ENCODE measurements around the gene PKP4.

Gene PKP4

GRCh38 chr2:158616480-158617000 lies 159.8 kb downstream of the PKP4 start:
- POLR2A ChIA-PET = no interaction called here
- no peak for TF ChIP-seq FOXA1 (IDR thresholded peaks at IDR 0.05)
- no peak for TF ChIP-seq SP1 (IDR thresholded peaks at IDR 0.05)
- TF ChIP-seq SUZ12 (IDR thresholded peaks at IDR 0.05) = no peak
- TF ChIP-seq FOXK2 (IDR thresholded peaks at IDR 0.05) = no peak
- TF ChIP-seq FOXM1 (IDR thresholded peaks at IDR 0.05; ENCODE audit: borderline replicate concordance) = no peak
- no peak for TF ChIP-seq ARNT (IDR thresholded peaks at IDR 0.05)
- no peak for TF ChIP-seq LEF1 (IDR thresholded peaks at IDR 0.05; ENCODE audit: borderline replicate concordance)
- no peak for TF ChIP-seq ELF4 (IDR thresholded peaks at IDR 0.05)
- no peak for TF ChIP-seq PKNOX1 (IDR thresholded peaks at IDR 0.05)
- no peak for TF ChIP-seq BHLHE40 (IDR thresholded peaks at IDR 0.05; ENCODE audit: borderline replicate concordance)
- no peak for TF ChIP-seq HDGF (IDR thresholded peaks at IDR 0.05; ENCODE audit: borderline replicate concordance)
- no peak for TF ChIP-seq TARDBP (IDR thresholded peaks at IDR 0.05)
- CTCF ChIA-PET = no interaction called here

DNA sequence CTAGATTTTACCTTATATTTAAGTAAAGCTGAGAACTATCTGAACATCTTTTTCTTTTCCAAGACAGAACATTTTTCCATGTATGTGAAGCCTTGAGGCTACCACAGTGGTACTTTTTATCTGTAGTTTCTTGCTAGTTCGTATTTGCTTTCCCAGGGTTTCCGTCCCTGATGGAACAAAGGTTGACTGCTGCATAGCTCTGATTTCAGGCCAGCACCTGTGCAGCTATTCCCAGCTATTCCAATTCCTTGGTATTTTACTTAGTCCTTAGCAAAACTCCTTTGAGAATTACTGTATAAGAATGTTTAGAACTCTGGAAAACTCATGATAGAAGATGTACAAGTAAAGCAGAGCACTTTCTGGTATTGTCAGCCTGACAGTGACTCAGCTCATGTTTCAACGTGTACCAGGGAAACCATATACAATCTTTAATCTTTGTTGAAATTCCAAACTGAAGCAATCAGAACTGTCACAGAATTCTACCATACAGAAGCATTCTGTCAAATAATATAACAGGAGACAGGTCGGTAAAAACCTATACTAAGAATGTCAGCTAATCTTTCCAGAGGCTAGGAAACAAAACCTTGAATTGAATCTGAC lies 162.2 kb downstream of the PKP4 start:
- no peak for TF ChIP-seq LEF1 (IDR thresholded peaks at IDR 0.05; ENCODE audit: borderline replicate concordance)
- TF ChIP-seq FOXA1 (IDR thresholded peaks at IDR 0.05) = no peak
- no peak for TF ChIP-seq SUZ12 (IDR thresholded peaks at IDR 0.05)
- no peak for TF ChIP-seq HDGF (IDR thresholded peaks at IDR 0.05; ENCODE audit: borderline replicate concordance)
- no peak for TF ChIP-seq SP1 (IDR thresholded peaks at IDR 0.05)
- TF ChIP-seq ZNF384 (IDR thresholded peaks at IDR 0.05) = no peak
- no peak for TF ChIP-seq TARDBP (IDR thresholded peaks at IDR 0.05)
- TF ChIP-seq FOXM1 (IDR thresholded peaks at IDR 0.05; ENCODE audit: borderline replicate concordance) = no peak
- TF ChIP-seq PKNOX1 (IDR thresholded peaks at IDR 0.05) = no peak
- no peak for TF ChIP-seq ARNT (IDR thresholded peaks at IDR 0.05)
- ChIA-PET POLR2A (no interaction called here), CTCF (no interaction called here)
- no peak for DNase-seq (ENCODE audit: extremely low spot score)

More at GRCh38 chr2:158616480-158617000, 159.8 kb downstream of the PKP4 start:
- no peak for DNase-seq (ENCODE audit: extremely low spot score)

GRCh38 chr2:158619496-158619895 lies 162.7 kb downstream of the PKP4 start:
- ChIA-PET CTCF (no interaction called here), POLR2A (no interaction called here)
- DNase-seq (ENCODE audit: extremely low spot score) = no peak
- TF ChIP-seq ELF4 (IDR thresholded peaks at IDR 0.05) (no peak), FOXM1 (IDR thresholded peaks at IDR 0.05; ENCODE audit: borderline replicate concordance) (no peak), ZNF384 (IDR thresholded peaks at IDR 0.05) (no peak), HDGF (IDR thresholded peaks at IDR 0.05; ENCODE audit: borderline replicate concordance) (no peak), FOXK2 (IDR thresholded peaks at IDR 0.05) (no peak), NFRKB (IDR thresholded peaks at IDR 0.05) (no peak), TARDBP (IDR thresholded peaks at IDR 0.05) (no peak), FOXA1 (IDR thresholded peaks at IDR 0.05) (no peak), SUZ12 (IDR thresholded peaks at IDR 0.05) (no peak), SP1 (IDR thresholded peaks at IDR 0.05) (no peak), LEF1 (IDR thresholded peaks at IDR 0.05; ENCODE audit: borderline replicate concordance) (no peak), CTBP1 (IDR thresholded peaks at IDR 0.05; ENCODE audit: borderline replicate concordance) (no peak), BHLHE40 (IDR thresholded peaks at IDR 0.05; ENCODE audit: borderline replicate concordance) (no peak)

- TF ChIP-seq FOXM1 (IDR thresholded peaks at IDR 0.05; ENCODE audit: borderline replicate concordance) (no peak), PKNOX1 (IDR thresholded peaks at IDR 0.05) (no peak), NFRKB (IDR thresholded peaks at IDR 0.05) (no peak), LEF1 (IDR thresholded peaks at IDR 0.05; ENCODE audit: borderline replicate concordance) (no peak), FOXA1 (IDR thresholded peaks at IDR 0.05) (no peak), SUZ12 (IDR thresholded peaks at IDR 0.05) (no peak), TARDBP (IDR thresholded peaks at IDR 0.05) (no peak), ELF4 (IDR thresholded peaks at IDR 0.05) (no peak), ZNF384 (IDR thresholded peaks at IDR 0.05) (no peak), HDGF (IDR thresholded peaks at IDR 0.05; ENCODE audit: borderline replicate concordance) (no peak), BHLHE40 (IDR thresholded peaks at IDR 0.05; ENCODE audit: borderline replicate concordance) (no peak)
- ChIA-PET POLR2A (no interaction called here), CTCF (no interaction called here)
- DNase-seq (ENCODE audit: extremely low spot score) = no peak
Observed at GRCh38 chr2:158620656-158621055, 163.9 kb downstream of the PKP4 start.

DNA sequence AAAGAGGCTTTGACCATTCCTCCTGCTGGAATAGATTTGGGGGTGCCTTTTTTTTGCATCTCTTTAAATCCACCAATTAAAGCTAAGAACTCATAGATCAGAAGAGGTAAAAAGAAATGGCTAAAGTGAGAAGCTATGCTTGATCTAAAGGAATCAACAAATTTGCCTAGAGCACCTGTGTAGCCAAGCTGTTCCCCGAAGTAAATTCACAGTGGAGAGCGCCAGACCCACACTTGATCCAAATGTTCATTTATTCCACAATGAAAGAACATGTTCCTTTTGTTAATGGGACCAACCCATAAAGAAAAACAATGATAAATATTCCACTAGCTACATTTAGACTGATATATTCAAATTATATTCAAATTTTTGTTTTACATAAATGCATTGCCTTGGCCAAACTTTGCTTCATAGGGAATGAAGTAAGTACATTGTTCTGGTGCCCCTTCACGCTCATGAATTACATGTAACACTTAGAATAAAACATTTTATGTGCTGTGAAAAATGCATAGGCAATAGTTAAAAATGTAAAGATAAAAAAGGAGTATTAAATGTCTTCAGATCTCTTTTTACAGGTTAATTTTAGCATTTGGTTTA lies 167.4 kb downstream of the PKP4 start:
- ChIA-PET POLR2A (no interaction called here), CTCF (interaction anchor here (0.6 kb wide), 1 partner anchor 90 kb away, joined by 8 read pairs; no protein-coding TSS in a partner anchor)
- DNase-seq (ENCODE audit: extremely low spot score) = no peak
- no peak for TF ChIP-seq TARDBP (IDR thresholded peaks at IDR 0.05)
- no peak for TF ChIP-seq NFRKB (IDR thresholded peaks at IDR 0.05)
- no peak for TF ChIP-seq ZNF384 (IDR thresholded peaks at IDR 0.05)
- no peak for TF ChIP-seq SP1 (IDR thresholded peaks at IDR 0.05)
- TF ChIP-seq L3MBTL2 (conservative IDR thresholded peaks at IDR 0.05) = no peak
- no peak for TF ChIP-seq SUZ12 (IDR thresholded peaks at IDR 0.05)
- TF ChIP-seq BHLHE40 (IDR thresholded peaks at IDR 0.05; ENCODE audit: borderline replicate concordance) = no peak
- no peak for TF ChIP-seq CTBP1 (IDR thresholded peaks at IDR 0.05; ENCODE audit: borderline replicate concordance)
- no peak for TF ChIP-seq FOXK2 (IDR thresholded peaks at IDR 0.05)
- TF ChIP-seq ELF4 (IDR thresholded peaks at IDR 0.05) = no peak
- no peak for TF ChIP-seq HDGF (IDR thresholded peaks at IDR 0.05; ENCODE audit: borderline replicate concordance)
- TF ChIP-seq FOXM1 (IDR thresholded peaks at IDR 0.05; ENCODE audit: borderline replicate concordance) = no peak
- no peak for TF ChIP-seq LEF1 (IDR thresholded peaks at IDR 0.05; ENCODE audit: borderline replicate concordance)
- no peak for TF ChIP-seq ARNT (IDR thresholded peaks at IDR 0.05)
- TF ChIP-seq PKNOX1 (IDR thresholded peaks at IDR 0.05) = no peak
- no peak for TF ChIP-seq FOXA1 (IDR thresholded peaks at IDR 0.05)
